ENCODE results near the gene EPG5. TPM values are rescaled to one million over a fixed set of nuclear protein-coding genes. Genes with fewer than 3 reads are reported as not detected.

EPG5 gene
- total and polyA plus RNA-seq, 9 of the 15 experiments (the other 6 are each of a cell fraction or from before 2014, with no cell fraction given), result 1.3 to 10.7 (median 5.2) TPM

GRCh38 chr18:45821026-45821425, 146.1 kb downstream of the EPG5 start:
- ATAC-seq (no peak), FAIRE-seq (no peak), DNase-seq (ENCODE audit: extremely low read depth in 1 of 4, low spot score in 3 of 4) (no peak)
- H2AFZ ChIP-seq (ENCODE audit: low read depth, low read length), result no peak overlapping the region
- no peaks in the 10 kb centered on the region for H3K79me2 ChIP-seq (ENCODE audit: control insufficient read depth, insufficient read depth, low read length)
- no peak for TF ChIP-seq KAT7 (CRISPR knock-in tag; IDR thresholded peaks at IDR 0.05; ENCODE audit: borderline replicate concordance)
- no peak for TF ChIP-seq BMI1 (IDR thresholded peaks at IDR 0.05; ENCODE audit: low read length)
- no peak for TF ChIP-seq ZNF174 (CRISPR knock-in tag; IDR thresholded peaks at IDR 0.05)
- no peak for TF ChIP-seq POLR3A (IDR thresholded peaks at IDR 0.05; ENCODE audit: borderline replicate concordance, extremely low read depth, insufficient read depth, insufficient read length)
- no peak for TF ChIP-seq SREBF2 (CRISPR knock-in tag; IDR thresholded peaks at IDR 0.05)
- TF ChIP-seq NCOA1 (IDR thresholded peaks at IDR 0.05; ENCODE audit: low read depth), result no peak
- TF ChIP-seq ZNF551 (CRISPR knock-in tag; IDR thresholded peaks at IDR 0.05), result no peak
- no peak for TF ChIP-seq TCF7 (IDR thresholded peaks at IDR 0.05; ENCODE audit: borderline replicate concordance)
- TF ChIP-seq KDM4B (IDR thresholded peaks at IDR 0.05; ENCODE audit: borderline replicate concordance in 2 of 2, low read depth in 1 of 2), result no peak
- peaks cover 0 to 9% of the 10 kb centered on the region in 2 experiments; a peak in 2 of 5 replicates for H3K27me3 ChIP-seq (ENCODE audit: control insufficient read depth in 2 of 2, insufficient read depth in 2 of 2, low read length in 2 of 2)
- no peak overlapping the region for H3K4me3 ChIP-seq
- intact Hi-C loops (cut with micrococcal nuclease), result no loop called here
- 0% methylated on average over 2 of the region's 2 CpGs for WGBS (ENCODE audit: insufficient coverage, low coverage, missing lambda C conversion rate)
- ChIA-PET CTCF (ENCODE audit: low intra/inter-chr PET ratio) (no interaction called here), POLR2A (no interaction called here)
- H3K4me2 ChIP-seq (ENCODE audit: insufficient read depth, low read length), result no peak overlapping the region
- no peak overlapping the region for H3K9ac ChIP-seq (ENCODE audit: insufficient read depth in 1 of 2, low read depth in 2 of 2, low read length in 2 of 2)
- no peaks in the 10 kb centered on the region for H3K9me1 ChIP-seq (ENCODE audit: control insufficient read depth, insufficient read depth, low read length)
- H3K27ac ChIP-seq (ENCODE audit: extremely low read depth, low read depth, low read length), result no peak overlapping the region
- no peaks in the 10 kb centered on the region for H3K9me3 ChIP-seq (replicated peaks; ENCODE audit: control insufficient read depth, insufficient read depth, low read depth, low read length)
- no peaks in the 10 kb centered on the region for H3K4me1 ChIP-seq (replicated peaks in 1 of 2; ENCODE audit: control insufficient read depth in 2 of 2, insufficient read depth in 2 of 2, low read length in 2 of 2)
- no peaks in the 10 kb centered on the region for H3K36me3 ChIP-seq (ENCODE audit: control insufficient read depth, insufficient read depth, low read length)
- in situ Hi-C loops (cut with MboI), result no loop called here
- no TSS peak for BruUV-seq (replicated peaks)
- H4K20me1 ChIP-seq (replicated peaks; ENCODE audit: control insufficient read depth, insufficient read depth, low read length), result no peaks in the 10 kb centered on the region
